Measurements from ENCODE around the gene NAA80. TPM values are rescaled to one million over a fixed set of nuclear protein-coding genes. Genes with fewer than 3 reads are reported as not detected.

NAA80 gene
- total RNA-seq, 1 experiment from 2014 or later: 6.0 TPM

GRCh38 chr3:50296721-50297383 lies 2.4 kb downstream of the NAA80 start:
- WGBS (ENCODE audit: extremely low coverage, insufficient read length, low lambda C conversion rate): no CpG with 5 or more reads among the region's 18 CpGs
- H4K8ac ChIP-seq (replicated peaks; ENCODE audit: insufficient read length, low read depth, low read length): no peak overlapping the region
- DNase-seq: no peak

More at GRCh38 chr3:50296721-50297383, 2.4 kb downstream of the NAA80 start:
- H3K27ac ChIP-seq (ENCODE audit: insufficient read length, low read depth, low read length): no peak overlapping the region
- peaks cover 22 to 23% of the 10 kb centered on the region in 2 experiments for H3K4me1 Mint-ChIP-seq
- no peak overlapping the region for H3K23ac ChIP-seq (ENCODE audit: insufficient read length, low read depth, low read length)
- H4K5ac ChIP-seq (ENCODE audit: insufficient read length, low read depth, low read length): no peak overlapping the region
- no peak overlapping the region for H2BK20ac ChIP-seq (ENCODE audit: low read depth, low read length, poor library complexity, severe bottlenecking)
- H2BK15ac ChIP-seq (ENCODE audit: low read depth, low read length): no peak overlapping the region
- H2BK5ac ChIP-seq (ENCODE audit: insufficient read length, low read length): no peak overlapping the region
- H2BK12ac ChIP-seq (ENCODE audit: insufficient read length, low read depth, low read length): no peak overlapping the region
- no peak overlapping the region for H2AK5ac ChIP-seq (ENCODE audit: insufficient read length, low read length)
- H2AFZ ChIP-seq (ENCODE audit: low read length): no peak overlapping the region
- H3K79me2 ChIP-seq (ENCODE audit: insufficient read depth, low read length): no peaks in the 10 kb centered on the region; the same call in 1 of the 2 replicates
- peaks cover 0 to 8% (median 1%) of the 10 kb centered on the region in 3 experiments; a peak in 1 of 7 replicates for H3K36me3 Mint-ChIP-seq (ENCODE audit: insufficient read depth in 1 of 3, low read depth in 3 of 3)
- no peaks in the 10 kb centered on the region for H4K20me1 ChIP-seq (ENCODE audit: control insufficient read depth, insufficient read depth, insufficient read length)
- H3K4ac ChIP-seq (ENCODE audit: low read depth, low read length): no peak overlapping the region
- no peak overlapping the region for H3K4me2 ChIP-seq (ENCODE audit: insufficient read depth, insufficient read length, low read length)
- H3K27ac Mint-ChIP-seq: no peak overlapping the region
- no peaks in the 10 kb centered on the region; a peak in 1 of 5 replicates for H3K9me3 Mint-ChIP-seq
- no peak overlapping the region for H2BK120ac ChIP-seq (ENCODE audit: low read depth, low read length, poor library complexity, severe bottlenecking)
- no peak overlapping the region for H3K14ac ChIP-seq (ENCODE audit: insufficient read depth, low read length)
- H3K79me1 ChIP-seq (ENCODE audit: insufficient read depth, low read depth, low read length, poor library complexity, severe bottlenecking): no peaks in the 10 kb centered on the region
- H3K9ac ChIP-seq (ENCODE audit: extremely low read depth, insufficient read length, low read length): no peak overlapping the region
- no peak overlapping the region for H4K91ac ChIP-seq (ENCODE audit: insufficient read length, low read depth, low read length)
- H3K56ac ChIP-seq (ENCODE audit: insufficient read length, low read depth, low read length): no peak overlapping the region
- H3K27me3 Mint-ChIP-seq (ENCODE audit: low read depth): no peaks in the 10 kb centered on the region
- no peak overlapping the region for H3K18ac ChIP-seq (ENCODE audit: insufficient read length, low read depth, low read length)
- H3K4me1 ChIP-seq (ENCODE audit: insufficient read depth, low read length): no peaks in the 10 kb centered on the region
- H3K23me2 ChIP-seq (ENCODE audit: insufficient read length, low read depth, low read length, poor library complexity, severe bottlenecking): peaks cover 6% of the 10 kb centered on the region
- H3K27me3 ChIP-seq (ENCODE audit: insufficient read depth, low read length): no peaks in the 10 kb centered on the region
- H3T11ph ChIP-seq (ENCODE audit: low read length): no peak overlapping the region
- no peaks in the 10 kb centered on the region for H3K9me3 ChIP-seq (ENCODE audit: control insufficient read depth, low read depth, low read length)
- H3K4me3 Mint-ChIP-seq: no peak overlapping the region
- TF ChIP-seq, protein P1, sequence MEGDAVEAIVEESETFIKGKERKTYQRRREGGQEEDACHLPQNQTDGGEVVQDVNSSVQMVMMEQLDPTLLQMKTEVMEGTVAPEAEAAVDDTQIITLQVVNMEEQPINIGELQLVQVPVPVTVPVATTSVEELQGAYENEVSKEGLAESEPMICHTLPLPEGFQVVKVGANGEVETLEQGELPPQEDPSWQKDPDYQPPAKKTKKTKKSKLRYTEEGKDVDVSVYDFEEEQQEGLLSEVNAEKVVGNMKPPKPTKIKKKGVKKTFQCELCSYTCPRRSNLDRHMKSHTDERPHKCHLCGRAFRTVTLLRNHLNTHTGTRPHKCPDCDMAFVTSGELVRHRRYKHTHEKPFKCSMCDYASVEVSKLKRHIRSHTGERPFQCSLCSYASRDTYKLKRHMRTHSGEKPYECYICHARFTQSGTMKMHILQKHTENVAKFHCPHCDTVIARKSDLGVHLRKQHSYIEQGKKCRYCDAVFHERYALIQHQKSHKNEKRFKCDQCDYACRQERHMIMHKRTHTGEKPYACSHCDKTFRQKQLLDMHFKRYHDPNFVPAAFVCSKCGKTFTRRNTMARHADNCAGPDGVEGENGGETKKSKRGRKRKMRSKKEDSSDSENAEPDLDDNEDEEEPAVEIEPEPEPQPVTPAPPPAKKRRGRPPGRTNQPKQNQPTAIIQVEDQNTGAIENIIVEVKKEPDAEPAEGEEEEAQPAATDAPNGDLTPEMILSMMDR (conservative IDR thresholded peaks at IDR 0.05): no peak

Measured in H9 (cell line).